WTC11 (cell line): ENCODE measurements around the gene LRIG3.

Source experiments
- AFF4 ChIP-seq: sonication (generic); formaldehyde crosslinking; IDR thresholded peaks from 2 replicates; pipeline ENCODE4 v1.8.1; 2023; ENCODE audit warnings: mild to moderate bottlenecking, missing genetic modification reagents, borderline replicate concordance
- CTCF ChIP-seq: fragments of 200-600 bp; IDR thresholded peaks from 2 replicates; pipeline ENCODE4 v1.8.0; 2022; ENCODE audit warnings: antibody characterized with exemption
- FOXK1 ChIP-seq: sonication (generic); formaldehyde crosslinking; IDR thresholded peaks from 2 replicates; pipeline ENCODE4 v1.8.0; 2022; ENCODE audit warnings: mild to moderate bottlenecking, moderate library complexity, missing genetic modification reagents
- GABPB1 ChIP-seq: sonication (generic); formaldehyde crosslinking; IDR thresholded peaks from 2 replicates; pipeline ENCODE4 v1.8.1; 2023; ENCODE audit warnings: mild to moderate bottlenecking, missing genetic modification reagents
- HMGXB4 ChIP-seq: sonication (generic); formaldehyde crosslinking; IDR thresholded peaks from 2 replicates; pipeline ENCODE4 v1.8.1; 2023; ENCODE audit warnings: mild to moderate bottlenecking, moderate library complexity, missing genetic modification reagents
- MLX ChIP-seq: sonication (generic); formaldehyde crosslinking; IDR thresholded peaks from 2 replicates; pipeline ENCODE4 v1.8.1; 2023; ENCODE audit warnings: mild to moderate bottlenecking, missing genetic modification reagents, moderate library complexity
- OVOL2 ChIP-seq: fragments of 250-450 bp; sonication (Bioruptor Pico); IDR thresholded peaks from 2 replicates; pipeline ENCODE4 v1.9.0; 2021; ENCODE audit warnings: mild to moderate bottlenecking, borderline replicate concordance
- SMAD3 ChIP-seq: sonication (generic); formaldehyde crosslinking; IDR thresholded peaks from 2 replicates; pipeline ENCODE4 v1.8.0; 2022; ENCODE audit warnings: missing genetic modification reagents, mild to moderate bottlenecking, borderline replicate concordance
- SP1 ChIP-seq: sonication (generic); formaldehyde crosslinking; conservative IDR thresholded peaks from 2 replicates; pipeline ENCODE4 v1.8.1; 2022; ENCODE audit warnings: missing genetic modification reagents
- ZNF121 ChIP-seq: sonication (generic); formaldehyde crosslinking; IDR thresholded peaks from 2 replicates; pipeline ENCODE4 v1.8.0; 2023; ENCODE audit warnings: missing genetic modification reagents

- TF ChIP-seq ZNF121 (CRISPR knock-in tag), result no peak
- no peak for TF ChIP-seq OVOL2
- no peak for TF ChIP-seq HMGXB4 (CRISPR knock-in tag)
- TF ChIP-seq GABPB1 (CRISPR knock-in tag), result no peak
- TF ChIP-seq CTCF, result no peak
- no peak for TF ChIP-seq FOXK1 (CRISPR knock-in tag)
- no peak for TF ChIP-seq SMAD3 (CRISPR knock-in tag)
- TF ChIP-seq MLX (CRISPR knock-in tag), result no peak
- no peak for TF ChIP-seq AFF4 (CRISPR knock-in tag)
- no peak for TF ChIP-seq SP1 (CRISPR knock-in tag)
These were observed 38.5 kb downstream of the LRIG3 start for GRCh38 chr12:58881816-58882215.
